Keratinocyte (primary cell): ENCODE results near the gene EPB41L2. TPM values are rescaled to one million over a fixed set of nuclear protein-coding genes. Genes with fewer than 3 reads are reported as not detected.

Experiments
- DNase-seq: peaks from one replicate; pipeline ENCODE4 v3.0.0-alpha.2; 2011; ENCODE audit warnings: low read depth, missing footprints, low spot score
- FAIRE-seq: peaks from 2 replicates; lab custom pipeline; 2011; peaks lifted over from hg19 to GRCh38; lab: Jason Lieb, UNC
- H2AFZ ChIP-seq: 2 replicates; pipeline ENCODE4 v1.6.0; 2012; ENCODE audit warnings: low read length, control low read depth, inconsistent platforms; ENCODE audit not compliant: control insufficient read depth
- H3K27ac ChIP-seq: 2 replicates; pipeline ENCODE4 v1.5.1; 2011; ENCODE audit warnings: low read length; ENCODE audit not compliant: control insufficient read depth, insufficient read depth
- H3K27me3 ChIP-seq: 3 replicates; pipeline ENCODE4 v1.6.0; 2011; ENCODE audit warnings: low read length; ENCODE audit not compliant: control insufficient read depth, insufficient read depth; ENCODE audit errors: extremely low read depth
- H3K36me3 ChIP-seq, 2 experiments: 2 replicates in 1 of 2; 3 replicates in 1 of 2; pipeline ENCODE4 v1.5.1; 2011; ENCODE audit warnings: low read length in 2 of 2, mild to moderate bottlenecking in 1 of 2; ENCODE audit not compliant: control insufficient read depth in 2 of 2, insufficient read depth in 2 of 2; ENCODE audit errors: extremely low read depth in 1 of 2
- H3K4me1 ChIP-seq: 3 replicates; pipeline ENCODE4 v1.5.1; 2011; ENCODE audit warnings: low read length; ENCODE audit not compliant: control insufficient read depth, insufficient read depth; ENCODE audit errors: extremely low read depth
- H3K4me2 ChIP-seq: 3 replicates; pipeline ENCODE4 v1.6.0; 2011; ENCODE audit warnings: low read depth, low read length; ENCODE audit not compliant: control insufficient read depth, insufficient read depth; ENCODE audit errors: extremely low read depth
- H3K4me3 ChIP-seq, 3 experiments: fragments of 200-600 bp in 1 of 3; sonication (generic) in 1 of 3; 2 replicates in 2 of 3; 3 replicates in 1 of 3; pipeline ENCODE4 v1.5.1; 2011 to 2016; ENCODE audit warnings: low read length in 3 of 3, mild to moderate bottlenecking in 3 of 3, control low read depth in 2 of 3, inconsistent platforms in 1 of 3, low read depth in 1 of 3, mixed read lengths in 1 of 3, mixed run types in 1 of 3, moderate library complexity in 1 of 3; ENCODE audit not compliant: control insufficient read depth in 2 of 3, insufficient read depth in 2 of 3; ENCODE audit errors: extremely low read depth in 1 of 3
- H3K79me2 ChIP-seq: 2 replicates; pipeline ENCODE4 v1.6.0; 2012; ENCODE audit warnings: low read length; ENCODE audit not compliant: control insufficient read depth, insufficient read depth
- H3K9ac ChIP-seq: 3 replicates; pipeline ENCODE4 v1.6.0; 2011; ENCODE audit warnings: low read length; ENCODE audit not compliant: control insufficient read depth, insufficient read depth; ENCODE audit errors: extremely low read depth
- H3K9me1 ChIP-seq: 3 replicates; pipeline ENCODE4 v1.6.0; 2011; ENCODE audit warnings: low read length; ENCODE audit not compliant: control insufficient read depth, insufficient read depth; ENCODE audit errors: extremely low read depth
- H3K9me3 ChIP-seq: 2 replicates; pipeline ENCODE4 v1.5.1; 2012; ENCODE audit warnings: low read depth, low read length; ENCODE audit not compliant: control insufficient read depth
- H4K20me1 ChIP-seq: 3 replicates; pipeline ENCODE4 v1.6.0; 2011; ENCODE audit warnings: low read length; ENCODE audit not compliant: control insufficient read depth, insufficient read depth; ENCODE audit errors: extremely low read depth
- EZH2 ChIP-seq: IDR thresholded peaks from one replicate; pipeline ENCODE4 v1.6.1; 2012; ENCODE audit warnings: inconsistent platforms, mild to moderate bottlenecking, low read length, moderate library complexity
- dilution Hi-C: fragments of 300-500 bp; cut with MboI; formaldehyde crosslinking; loops from one replicate; pipeline ENCODE4 v1.7.0; 2020; ENCODE audit warnings: low sequenced_read_pairs; ENCODE audit not compliant: extremely low pct_ligation_motif_present
- polyA plus RNA-seq, 5 experiments: library from polyadenylated mRNA; depleted of rRNA in 3 of 5; stranded (reverse) in 3 of 5; stranded (forward) in 1 of 5; unstranded in 1 of 5; fragments of >200 nt; gene quantifications; 1 replicate in 1 of 5; 2 replicates in 3 of 5; 3 replicates in 1 of 5; pipeline versions ENCODE4 v1.2.1 to v1.2.3, GENCODE V29; 2011 to 2012; ENCODE audit warnings: missing spikeins in 2 of 5, low read depth in 1 of 5, low replicate concordance in 1 of 5
- TF ChIP-seq, protein P1 (sequence below), 3 experiments: IDR thresholded peaks in 1 of 3; conservative IDR thresholded peaks in 1 of 3; optimal IDR thresholded peaks in 1 of 3; 2 replicates in 2 of 3; 3 replicates in 1 of 3; pipeline versions ENCODE3 to v1.5.1; 2011; ENCODE audit warnings: low read length in 3 of 3, mild to moderate bottlenecking in 3 of 3, moderate library complexity in 2 of 3, control low read depth in 1 of 3, inconsistent platforms in 1 of 3; ENCODE audit not compliant: insufficient read depth in 2 of 3; ENCODE audit errors: extremely low read depth in 1 of 3

The EPB41L2 gene
- polyA plus RNA-seq, 1 donor (not counting 4 experiments of a cell fraction or from before 2014, with no cell fraction given) = 22.0 TPM

DNA sequence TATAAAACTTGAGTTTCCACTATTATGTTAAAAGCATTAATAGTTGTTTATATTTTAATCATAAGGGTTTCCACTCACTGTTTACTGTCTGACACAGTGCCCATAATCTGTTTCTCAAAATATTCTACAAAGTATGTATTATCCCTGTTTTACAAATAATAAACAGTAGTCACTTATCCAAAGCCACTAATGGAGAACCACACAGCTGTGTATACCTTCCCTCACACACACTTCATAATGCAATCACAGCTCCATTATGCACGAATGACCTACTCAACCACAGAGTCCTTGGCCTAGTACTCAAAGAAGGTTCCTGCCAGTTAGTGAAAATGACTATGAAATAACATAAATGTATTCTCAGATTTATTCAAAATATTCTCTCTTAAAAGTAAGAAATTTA, 103.1 kb downstream of the EPB41L2 start:
- Histone ChIP-seq H3K4me3 (no peak overlapping the region), H3K4me2 (no peak overlapping the region), H3K9me3 (no peaks in the 10 kb centered on the region), H3K9ac (no peak overlapping the region), H3K79me2 (peaks cover 2% of the 10 kb centered on the region), H3K9me1 (no peaks in the 10 kb centered on the region), H2AFZ (no peak overlapping the region), H4K20me1 (no peaks in the 10 kb centered on the region), H3K27ac (no peak overlapping the region), H3K27me3 (no peaks in the 10 kb centered on the region), H3K36me3 (no peaks in the 10 kb centered on the region), H3K4me1 (no peaks in the 10 kb centered on the region)
- DNase-seq (no peak), FAIRE-seq (no peak)
- dilution Hi-C loops = no loop called here
- no peak for TF ChIP-seq EZH2
- TF ChIP-seq, protein P1, sequence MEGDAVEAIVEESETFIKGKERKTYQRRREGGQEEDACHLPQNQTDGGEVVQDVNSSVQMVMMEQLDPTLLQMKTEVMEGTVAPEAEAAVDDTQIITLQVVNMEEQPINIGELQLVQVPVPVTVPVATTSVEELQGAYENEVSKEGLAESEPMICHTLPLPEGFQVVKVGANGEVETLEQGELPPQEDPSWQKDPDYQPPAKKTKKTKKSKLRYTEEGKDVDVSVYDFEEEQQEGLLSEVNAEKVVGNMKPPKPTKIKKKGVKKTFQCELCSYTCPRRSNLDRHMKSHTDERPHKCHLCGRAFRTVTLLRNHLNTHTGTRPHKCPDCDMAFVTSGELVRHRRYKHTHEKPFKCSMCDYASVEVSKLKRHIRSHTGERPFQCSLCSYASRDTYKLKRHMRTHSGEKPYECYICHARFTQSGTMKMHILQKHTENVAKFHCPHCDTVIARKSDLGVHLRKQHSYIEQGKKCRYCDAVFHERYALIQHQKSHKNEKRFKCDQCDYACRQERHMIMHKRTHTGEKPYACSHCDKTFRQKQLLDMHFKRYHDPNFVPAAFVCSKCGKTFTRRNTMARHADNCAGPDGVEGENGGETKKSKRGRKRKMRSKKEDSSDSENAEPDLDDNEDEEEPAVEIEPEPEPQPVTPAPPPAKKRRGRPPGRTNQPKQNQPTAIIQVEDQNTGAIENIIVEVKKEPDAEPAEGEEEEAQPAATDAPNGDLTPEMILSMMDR (optimal IDR thresholded peaks at IDR 0.05 in 1 of 3, IDR thresholded peaks at IDR 0.05 in 1 of 3, conservative IDR thresholded peaks at IDR 0.05 in 1 of 3; ENCODE audit: extremely low read depth in 1 of 3, insufficient read depth in 2 of 3, low read length in 3 of 3) = no peak

- Histone ChIP-seq H3K9ac (no peak overlapping the region), H3K9me1 (no peaks in the 10 kb centered on the region), H2AFZ (no peak overlapping the region), H3K4me3 (no peak overlapping the region), H3K36me3 (no peaks in the 10 kb centered on the region), H3K4me1 (no peaks in the 10 kb centered on the region), H3K79me2 (no peaks in the 10 kb centered on the region), H3K9me3 (no peaks in the 10 kb centered on the region), H3K27ac (no peak overlapping the region), H3K27me3 (no peaks in the 10 kb centered on the region), H3K4me2 (no peak overlapping the region), H4K20me1 (no peaks in the 10 kb centered on the region)
- DNase-seq = no peak
- dilution Hi-C loops = no loop called here
- TF ChIP-seq, protein P1 (optimal IDR thresholded peaks at IDR 0.05 in 1 of 3, IDR thresholded peaks at IDR 0.05 in 1 of 3, conservative IDR thresholded peaks at IDR 0.05 in 1 of 3; ENCODE audit: extremely low read depth in 1 of 3, insufficient read depth in 2 of 3, low read length in 3 of 3) = no peak
- no peak for TF ChIP-seq EZH2
- no peak for FAIRE-seq
Measured at GRCh38 chr6:130958468-130958867, 104.6 kb downstream of the EPB41L2 start.
